Stimulated activated CD8-positive, alpha-beta memory T cell treated with anti-CD3 and anti-CD28 coated beads, Interleukin-15, amount 100 ng/mL, for 48 hours (primary cell): ENCODE results near the gene CCDC169.

Experiments used
- DNase-seq, 2 donors: peaks; one replicate each; pipeline ENCODE4 v3.0.0-alpha.2; 2020; ENCODE audit warnings: low read depth in 2 of 2

CCDC169 gene

DNA sequence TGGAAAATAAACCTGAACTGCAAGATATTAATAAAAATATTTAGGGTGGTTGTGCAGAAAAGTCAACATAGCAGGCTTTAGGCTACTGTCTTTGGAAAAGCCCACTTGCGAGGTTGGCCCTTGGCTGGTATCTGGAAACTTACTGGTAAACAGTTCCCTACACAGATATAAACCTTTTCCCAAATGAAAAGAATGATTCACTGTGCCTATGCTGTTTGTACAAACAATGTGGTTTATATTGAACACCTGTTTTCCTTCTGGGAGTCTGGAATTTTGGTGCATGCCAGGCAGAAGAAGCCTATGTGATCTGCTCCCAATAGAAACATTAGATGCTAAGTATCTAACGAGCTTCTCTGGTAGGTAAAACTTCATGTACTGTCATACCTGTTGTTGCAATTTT lies 53.5 kb downstream of the CCDC169 start:
- DNase-seq = no peak

DNA sequence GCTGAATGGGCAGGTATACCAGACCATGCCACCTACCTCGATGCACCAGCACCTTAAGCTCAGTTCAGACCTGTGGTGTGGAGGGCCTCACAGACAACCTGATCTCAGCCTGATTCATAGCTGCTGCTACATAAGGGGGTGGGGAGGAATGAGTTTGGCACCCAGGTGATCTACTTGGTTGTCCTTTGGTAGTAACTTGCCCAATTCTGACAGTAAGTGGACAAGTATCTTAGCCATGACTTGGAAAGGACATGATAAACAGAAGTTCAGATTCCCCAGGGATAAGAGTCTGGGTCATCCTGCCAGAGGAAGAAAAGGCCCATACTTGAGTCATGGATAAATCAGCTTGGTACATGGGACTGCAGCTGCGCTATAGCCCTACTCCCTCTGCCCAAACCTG lies 54.9 kb downstream of the CCDC169 start:
- no peak for DNase-seq

DNA sequence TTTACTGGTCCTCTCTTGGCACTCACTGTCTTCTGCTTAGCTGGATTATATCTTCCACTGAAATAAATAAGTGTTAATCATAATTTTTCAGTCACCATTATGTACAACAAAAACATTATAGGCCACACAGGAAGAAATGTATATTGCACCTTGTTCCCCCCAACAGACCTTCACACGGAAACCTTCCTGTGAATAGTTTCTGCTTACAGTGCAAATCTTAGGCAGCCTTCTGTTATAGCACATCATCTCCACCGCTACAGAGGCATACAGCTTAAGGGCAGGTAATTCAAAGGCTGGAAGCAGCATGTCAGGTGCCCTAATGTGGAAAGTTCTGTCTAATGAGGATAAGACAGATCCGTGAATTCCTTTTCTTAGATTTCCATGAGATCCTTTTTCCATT lies 66.4 kb downstream of the CCDC169 start:
- DNase-seq = no peak

DNA sequence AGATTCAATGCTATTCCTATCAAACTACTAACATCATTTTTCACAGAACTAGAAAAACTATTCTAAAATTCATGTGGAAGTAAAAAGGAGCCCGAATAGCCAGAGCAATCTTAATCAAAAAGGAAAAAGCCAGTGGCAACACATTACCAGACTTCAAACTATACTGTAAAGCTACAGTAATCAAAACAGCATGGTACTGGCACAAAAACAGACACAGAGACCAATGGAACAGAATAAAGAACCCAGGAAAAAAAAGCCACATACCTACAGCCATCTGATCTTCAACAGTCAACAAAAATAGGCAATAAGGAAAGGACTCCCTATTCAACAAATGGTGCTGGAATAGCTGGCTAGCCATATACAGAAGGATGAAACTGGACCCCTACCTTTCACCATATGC lies 72.9 kb downstream of the CCDC169 start:
- no peak for DNase-seq

DNA sequence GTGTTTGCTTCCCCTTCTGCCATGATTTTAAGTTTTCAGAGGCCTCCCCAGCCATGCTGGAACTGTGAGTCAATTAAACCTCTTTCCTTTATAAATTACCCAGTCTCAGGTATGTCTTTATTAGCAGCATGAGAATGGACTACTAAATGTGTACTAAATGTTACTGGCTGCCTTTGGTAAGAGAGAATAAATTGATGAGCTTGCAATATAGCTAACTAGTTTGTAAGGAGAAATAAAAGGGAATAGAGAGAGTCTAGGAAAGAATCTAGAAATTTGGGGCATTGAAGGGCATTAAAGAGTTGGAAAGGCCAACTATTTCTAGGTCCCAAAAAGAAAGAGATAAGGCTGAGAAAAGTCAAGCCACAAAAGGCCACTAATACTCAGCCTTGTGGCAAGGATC lies 77.7 kb downstream of the CCDC169 start:
- no peak for DNase-seq

DNA sequence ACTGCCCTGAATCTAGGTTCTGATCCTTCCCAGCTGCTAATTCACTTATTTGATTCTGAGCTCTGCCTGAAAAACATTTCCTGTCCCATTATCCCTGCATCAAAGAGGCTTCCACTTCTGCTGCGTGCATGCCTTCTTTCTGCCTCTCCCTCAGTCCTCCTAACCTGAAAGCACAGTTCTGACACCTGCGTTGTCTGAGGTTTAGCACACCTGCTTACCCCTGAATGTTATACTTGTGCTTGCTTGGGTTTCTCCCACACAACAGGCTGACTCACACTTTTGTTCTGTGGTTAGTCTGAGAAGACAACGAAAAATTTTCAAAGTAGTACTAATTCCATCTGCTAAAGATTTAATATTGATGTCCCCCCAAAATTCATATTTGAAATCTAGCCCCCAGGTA lies 80.2 kb downstream of the CCDC169 start:
- no peak for DNase-seq

DNA sequence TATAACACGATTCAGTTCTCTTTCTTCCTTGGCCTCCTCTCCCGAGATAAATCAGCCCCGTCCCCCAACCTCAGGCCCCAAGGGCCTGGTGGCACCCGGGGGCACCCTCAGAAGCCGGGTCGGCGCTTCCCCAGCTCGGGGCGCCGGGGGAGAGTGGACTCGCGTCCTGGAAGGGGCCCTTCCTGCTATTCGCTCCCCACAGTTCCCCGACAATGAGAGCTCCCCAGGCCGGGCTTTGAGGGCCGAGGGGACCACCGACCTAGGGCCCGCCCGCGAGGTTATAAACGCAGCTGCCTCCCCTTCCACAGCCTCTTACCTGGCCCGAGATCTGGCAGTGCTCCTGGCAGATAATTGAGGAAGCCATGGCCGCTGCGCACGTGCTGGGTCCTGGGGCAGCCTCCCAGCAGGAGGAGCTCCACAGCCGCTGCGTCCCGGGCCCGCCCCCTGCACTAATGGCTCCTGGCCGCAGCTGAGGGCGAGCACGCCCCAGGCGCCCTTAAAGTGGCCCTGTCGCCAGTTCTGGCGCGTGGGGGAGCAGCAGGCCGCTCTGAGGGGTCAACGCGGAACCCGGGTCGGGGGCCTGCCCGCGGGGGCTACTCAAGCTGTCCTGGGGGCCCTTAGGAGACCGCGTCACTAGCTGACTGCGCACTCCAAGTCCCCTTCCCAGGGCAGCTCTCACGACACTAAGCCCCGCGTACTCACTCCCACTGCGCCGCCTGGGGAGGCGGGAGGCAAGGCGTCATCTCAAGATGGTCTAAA lies 83.3 kb downstream of the CCDC169 start, which contains the start of gene SOHLH2:
Gene SOHLH2, minus strand, starts transcription at position 394 of the 759 bp plus-strand sequence. Its CDS starts 30 bp downstream, at position 364.
- DNase-seq = no peak

DNA sequence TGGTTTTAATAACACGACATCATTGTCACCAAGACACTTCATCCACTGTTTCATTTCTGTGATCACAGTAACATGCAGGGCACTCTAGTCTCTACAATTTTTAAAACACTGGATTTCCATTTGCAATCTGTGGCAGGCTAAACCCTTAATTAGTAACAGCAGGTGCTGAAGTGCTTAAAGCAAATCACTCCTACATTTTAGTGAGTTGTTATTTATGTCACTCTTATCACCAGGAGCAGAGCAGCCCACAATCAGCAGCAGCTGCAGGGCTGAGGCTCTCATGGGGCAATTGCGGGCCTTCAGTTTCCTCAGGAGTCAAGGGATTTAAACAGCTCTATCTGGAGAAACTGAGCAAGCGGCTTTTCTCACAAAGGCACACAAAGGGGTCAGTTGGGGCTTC lies 84.8 kb downstream of the CCDC169 start:
- no peak for DNase-seq

DNA sequence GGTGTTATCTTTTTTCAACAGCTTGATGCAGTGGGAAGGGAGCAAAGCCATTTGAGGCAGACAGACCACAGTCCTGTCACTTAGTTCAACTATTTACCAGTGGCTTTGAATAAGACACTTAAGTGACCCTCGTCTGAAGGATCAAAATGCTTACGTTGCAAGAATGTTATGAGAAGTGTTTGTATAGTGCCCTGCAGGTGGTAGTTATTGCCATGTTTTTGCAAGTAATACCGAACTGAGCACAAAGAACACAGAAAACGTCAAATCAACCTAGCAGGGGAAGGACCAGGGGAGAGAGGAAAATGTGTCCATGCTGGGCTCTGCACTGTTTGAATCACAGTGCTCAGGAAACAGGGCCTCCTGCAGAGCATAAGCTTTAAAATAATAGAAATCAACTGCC lies 86.0 kb downstream of the CCDC169 start:
- no peak for DNase-seq

DNA sequence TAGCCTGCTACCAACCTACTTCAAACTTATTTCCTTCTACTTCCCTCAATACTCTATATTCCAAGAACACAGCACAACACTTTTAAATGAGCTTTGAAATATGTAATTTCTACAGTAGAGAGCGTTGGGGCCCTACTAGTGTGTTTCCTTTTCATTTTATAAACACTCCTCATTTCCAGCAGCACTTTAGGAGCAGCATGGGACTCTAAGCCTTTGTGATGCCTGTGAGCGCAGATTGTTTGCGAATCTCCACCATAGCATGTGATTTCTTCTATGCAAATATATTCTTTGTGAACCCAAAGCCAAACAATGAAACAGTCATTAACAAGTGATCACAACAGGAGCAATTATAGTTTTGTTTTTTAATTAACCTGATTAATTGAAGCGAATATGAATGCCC lies 86.9 kb downstream of the CCDC169 start:
- no peak for DNase-seq

DNA sequence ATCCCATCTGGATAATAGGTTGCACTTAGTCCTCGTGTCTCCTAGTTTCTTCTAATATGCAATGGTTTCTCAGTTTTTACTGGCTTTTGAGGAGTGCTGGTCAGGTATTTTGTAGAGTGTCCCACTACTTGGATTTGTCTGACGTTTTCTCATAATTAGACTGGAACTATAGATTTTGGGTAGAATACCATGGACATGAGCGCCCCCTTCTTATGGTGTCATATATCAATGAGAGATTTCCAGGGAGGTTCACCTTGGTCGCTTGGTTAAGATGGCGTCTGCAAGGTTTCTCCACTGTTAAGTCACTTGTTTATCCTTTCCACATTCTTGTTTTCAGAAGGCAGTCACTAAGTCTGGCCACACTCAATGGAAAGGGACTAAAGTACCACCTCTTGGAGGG lies 89.9 kb downstream of the CCDC169 start:
- DNase-seq = no peak

DNA sequence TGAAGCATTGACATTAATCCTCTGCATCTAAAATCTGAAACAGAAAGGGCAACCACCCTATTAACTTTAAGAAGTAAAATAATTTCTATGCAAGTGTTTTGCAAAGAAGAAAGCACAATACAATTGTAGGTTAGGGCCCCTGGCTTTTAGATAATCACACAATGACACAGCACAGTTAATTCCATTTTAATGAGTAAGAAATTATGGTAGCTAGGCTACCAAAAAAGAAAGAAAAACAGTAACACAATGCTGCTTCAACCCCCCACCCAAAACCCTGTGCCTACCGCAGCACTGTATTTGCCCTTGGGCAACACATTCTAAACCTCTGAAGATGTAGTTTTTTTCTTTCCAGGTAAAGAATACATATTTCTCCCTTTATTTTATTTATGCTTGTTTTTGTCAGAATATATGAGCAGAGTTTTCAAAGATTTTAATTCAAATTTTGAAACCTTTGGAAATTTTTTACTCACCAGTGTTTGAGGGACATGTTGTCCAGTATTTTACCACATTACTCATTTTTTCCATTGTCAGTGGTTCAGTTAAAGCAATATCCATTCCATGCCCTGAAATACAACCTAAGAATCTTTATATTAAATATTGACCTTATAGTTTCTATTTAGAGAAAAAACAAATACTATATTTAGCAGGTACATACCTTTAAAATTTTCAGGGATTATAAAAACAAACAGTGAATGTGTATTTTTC lies 104.3 kb downstream of the CCDC169 start:
- no peak for DNase-seq

DNA sequence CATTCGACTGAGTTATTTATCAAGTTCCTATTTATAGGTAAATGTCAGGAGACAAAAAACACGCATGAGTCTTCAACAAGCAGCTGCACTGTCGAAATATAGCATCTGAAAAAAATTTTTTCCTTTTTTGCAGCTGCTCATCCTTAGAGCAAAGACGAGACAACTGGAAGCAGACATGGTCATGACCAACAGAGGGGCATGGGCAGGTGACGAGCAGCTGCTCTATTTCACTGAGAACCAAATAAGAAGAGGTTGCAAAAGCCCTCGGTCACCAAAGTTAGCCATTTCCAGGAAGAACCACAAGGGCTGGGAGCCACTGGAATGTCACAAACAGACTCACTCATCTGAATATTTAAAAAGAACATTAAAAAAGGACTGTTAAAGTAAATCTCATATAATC lies 105.4 kb downstream of the CCDC169 start:
- DNase-seq = no peak

DNA sequence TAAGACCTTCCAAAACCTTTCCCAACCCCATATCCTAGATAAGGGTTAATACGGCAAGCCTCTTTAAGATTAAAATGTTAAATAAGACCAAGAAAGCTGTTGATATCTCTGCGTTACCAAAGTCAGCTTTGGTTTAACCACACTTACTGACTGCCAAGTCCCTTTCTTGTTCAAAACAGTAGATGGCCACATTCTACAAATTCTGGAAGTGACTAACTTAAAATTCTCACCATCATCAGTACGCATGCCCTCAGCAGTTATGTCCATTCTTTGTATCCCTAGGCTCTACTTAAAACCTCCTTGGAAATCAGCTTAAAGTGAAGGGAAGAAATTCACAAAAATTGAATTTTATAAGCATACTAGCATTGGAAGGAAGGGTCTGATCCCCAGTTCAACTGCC lies 106.8 kb downstream of the CCDC169 start:
- no peak for DNase-seq

DNA sequence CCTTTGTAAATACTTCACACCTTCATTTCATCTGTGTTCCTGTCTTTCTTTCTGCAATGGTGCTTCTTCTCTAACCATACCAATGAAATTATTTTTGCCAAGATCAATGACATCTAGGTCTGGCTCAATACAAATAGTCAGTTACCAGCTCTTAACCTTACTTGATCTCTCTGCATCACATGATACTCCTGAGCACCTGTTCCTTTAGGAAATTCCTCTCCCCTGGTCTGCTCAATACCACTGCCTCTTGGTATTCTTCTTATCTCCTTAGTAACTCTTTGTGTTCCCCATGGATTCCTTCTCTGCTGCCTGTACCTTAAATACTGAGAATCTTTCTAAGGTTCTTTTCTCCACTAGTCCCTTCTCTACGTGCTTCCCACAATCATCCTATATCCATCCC lies 109.2 kb downstream of the CCDC169 start:
- no peak for DNase-seq

DNA sequence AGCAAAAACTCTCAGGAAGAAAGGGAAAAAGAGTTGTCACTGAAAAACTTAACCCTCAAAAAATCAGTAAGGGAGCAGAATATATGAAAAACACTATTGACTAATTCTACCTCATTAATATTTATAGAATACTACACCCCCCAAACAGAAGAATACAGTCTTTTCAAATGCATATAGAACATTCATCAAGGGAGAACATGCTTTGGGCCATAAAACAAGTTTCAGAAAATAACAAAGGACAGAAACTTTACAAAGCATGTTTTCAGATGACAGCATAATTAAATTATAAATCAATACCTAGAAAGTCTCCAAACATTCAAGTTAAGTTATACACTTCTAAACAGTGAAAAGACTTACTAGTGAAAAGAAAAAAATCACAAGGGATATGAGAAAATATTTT lies 113.7 kb downstream of the CCDC169 start:
- DNase-seq = no peak
